Measurements from ENCODE around the gene ARHGAP10.
"Not testable (repeated sequence)": the region's sequence is repeated elsewhere in the genome, so short reads cannot be mapped to it uniquely, and the experiment has no call there.

Gene ARHGAP10

DNA sequence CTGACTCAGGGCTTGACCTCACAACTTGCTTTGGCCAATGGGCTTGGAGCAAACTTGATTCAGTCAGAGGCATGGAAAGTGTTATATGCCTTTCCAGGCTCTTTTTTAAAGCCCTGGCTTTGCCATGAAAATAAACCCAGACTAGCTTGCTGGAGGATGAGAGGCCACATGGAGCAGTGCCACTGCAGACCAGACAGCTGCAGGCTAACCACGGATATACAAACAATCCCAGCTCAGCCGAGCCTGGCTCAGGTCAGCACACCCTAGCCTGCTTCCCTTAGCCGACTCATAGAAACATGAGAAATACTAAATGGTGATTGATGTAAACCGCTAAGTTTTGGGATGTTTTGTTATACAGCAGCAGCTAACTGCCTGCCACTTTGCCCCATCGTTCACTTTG is 345.1 kb downstream of the ARHGAP10 start:
- DNase-seq: no peak

- DNase-seq: no peak
Observed at GRCh38 chr4:148077581-148077980, 345.7 kb downstream of the ARHGAP10 start.

DNA sequence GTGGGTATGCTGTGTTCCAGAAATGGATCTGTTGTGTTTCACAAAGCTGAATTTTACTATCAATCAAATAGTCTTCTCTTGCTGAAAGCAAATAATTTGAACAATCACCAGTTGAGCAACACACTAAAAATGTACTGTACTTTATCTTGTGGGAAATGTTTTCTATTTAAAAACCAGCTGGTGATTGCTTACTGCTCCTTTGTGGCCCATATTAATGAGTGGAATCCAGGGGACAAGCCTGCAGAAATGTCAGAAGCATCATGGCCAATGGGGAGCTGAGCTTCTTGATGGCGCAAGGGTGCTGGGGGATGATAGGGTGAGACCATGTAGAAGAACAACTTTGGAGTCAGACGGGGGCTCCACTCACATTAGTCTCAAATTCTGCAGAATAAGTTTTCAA is 346.2 kb downstream of the ARHGAP10 start:
- no peak for DNase-seq

GRCh38 chr4:148079961-148080360 is 348.1 kb downstream of the ARHGAP10 start:
- no peak for DNase-seq

- no peak for DNase-seq
Observed at GRCh38 chr4:148081267-148081666, 349.4 kb downstream of the ARHGAP10 start.

DNA sequence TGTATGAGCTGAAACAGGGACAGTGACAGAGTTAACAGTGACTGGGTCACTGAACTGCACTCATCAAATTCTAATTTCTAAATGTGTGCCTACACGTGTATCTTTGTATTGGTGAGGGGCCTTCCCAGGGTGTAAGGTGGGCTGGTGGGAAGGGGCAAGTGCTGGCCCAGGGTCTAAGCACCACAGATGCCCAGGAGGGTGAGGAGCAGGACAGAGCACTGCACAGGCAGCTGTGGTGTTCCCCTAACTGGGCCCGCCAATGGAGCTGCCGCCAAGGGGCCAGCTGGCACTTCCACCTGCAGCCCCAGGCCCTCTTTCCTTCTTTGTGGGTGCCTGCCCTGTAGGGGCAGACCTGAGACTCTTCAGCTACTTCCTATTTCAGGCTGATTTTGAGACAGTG is 349.9 kb downstream of the ARHGAP10 start:
- no peak for DNase-seq

DNA sequence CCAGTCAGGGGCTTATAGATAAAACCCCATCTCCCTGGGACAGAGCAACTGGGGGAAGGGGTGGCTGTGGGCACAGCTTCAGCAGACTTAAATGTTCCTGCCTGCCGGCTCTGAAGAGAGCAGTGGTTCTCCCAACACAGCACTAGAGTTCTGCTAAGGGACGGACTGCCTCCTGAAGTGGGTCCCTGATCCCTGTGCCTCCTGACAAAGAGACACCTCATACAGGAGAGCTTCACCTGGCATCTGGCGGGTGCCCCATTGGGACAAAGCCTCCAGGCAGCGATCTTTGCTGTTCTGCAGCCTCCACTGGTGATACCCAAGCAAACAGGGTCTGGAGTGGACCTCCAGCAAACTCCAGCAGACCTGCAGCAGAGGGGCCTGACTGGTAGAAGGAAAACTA is 351.2 kb downstream of the ARHGAP10 start:
- DNase-seq: not testable (repeated sequence)

DNA sequence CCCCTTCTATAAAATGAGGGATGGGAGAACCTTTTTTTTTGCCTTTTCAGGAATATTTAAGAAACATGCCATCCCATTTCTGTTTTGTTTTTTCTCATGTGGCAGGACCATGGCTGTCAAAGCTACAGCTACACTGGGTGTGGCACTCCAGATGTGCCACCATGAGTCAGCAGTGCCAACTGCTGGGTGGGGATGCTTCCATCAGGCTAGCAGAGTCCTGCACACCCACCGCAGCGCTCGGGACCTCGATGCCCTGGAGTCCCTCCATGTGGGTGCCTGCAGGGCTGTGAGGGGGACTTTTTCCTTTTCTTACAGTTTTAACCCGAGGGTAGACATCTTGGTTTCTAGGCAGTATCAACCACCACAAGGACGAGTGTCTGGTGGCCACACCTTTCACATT is 357.7 kb downstream of the ARHGAP10 start:
- DNase-seq: no peak

DNA sequence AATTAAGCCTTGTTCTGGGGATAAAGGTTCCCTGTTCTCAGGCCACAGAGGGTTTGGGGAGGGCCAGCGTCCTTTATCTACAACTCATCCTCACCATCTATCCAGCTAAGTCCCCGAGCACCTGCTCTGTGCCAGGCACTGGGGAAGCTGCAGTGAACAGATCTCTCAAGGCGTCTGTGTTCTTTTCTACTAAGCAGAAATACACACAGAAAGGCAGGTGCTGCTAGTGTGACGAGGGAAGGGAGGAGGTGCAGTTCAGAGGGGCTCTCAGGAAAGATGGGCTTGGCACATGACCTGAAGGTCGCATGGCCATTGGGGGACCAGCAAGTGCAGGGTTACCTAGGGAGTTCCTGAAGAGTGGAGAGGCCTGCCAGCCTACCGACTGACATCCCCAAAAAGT is 358.1 kb downstream of the ARHGAP10 start:
- DNase-seq: no peak

DNA sequence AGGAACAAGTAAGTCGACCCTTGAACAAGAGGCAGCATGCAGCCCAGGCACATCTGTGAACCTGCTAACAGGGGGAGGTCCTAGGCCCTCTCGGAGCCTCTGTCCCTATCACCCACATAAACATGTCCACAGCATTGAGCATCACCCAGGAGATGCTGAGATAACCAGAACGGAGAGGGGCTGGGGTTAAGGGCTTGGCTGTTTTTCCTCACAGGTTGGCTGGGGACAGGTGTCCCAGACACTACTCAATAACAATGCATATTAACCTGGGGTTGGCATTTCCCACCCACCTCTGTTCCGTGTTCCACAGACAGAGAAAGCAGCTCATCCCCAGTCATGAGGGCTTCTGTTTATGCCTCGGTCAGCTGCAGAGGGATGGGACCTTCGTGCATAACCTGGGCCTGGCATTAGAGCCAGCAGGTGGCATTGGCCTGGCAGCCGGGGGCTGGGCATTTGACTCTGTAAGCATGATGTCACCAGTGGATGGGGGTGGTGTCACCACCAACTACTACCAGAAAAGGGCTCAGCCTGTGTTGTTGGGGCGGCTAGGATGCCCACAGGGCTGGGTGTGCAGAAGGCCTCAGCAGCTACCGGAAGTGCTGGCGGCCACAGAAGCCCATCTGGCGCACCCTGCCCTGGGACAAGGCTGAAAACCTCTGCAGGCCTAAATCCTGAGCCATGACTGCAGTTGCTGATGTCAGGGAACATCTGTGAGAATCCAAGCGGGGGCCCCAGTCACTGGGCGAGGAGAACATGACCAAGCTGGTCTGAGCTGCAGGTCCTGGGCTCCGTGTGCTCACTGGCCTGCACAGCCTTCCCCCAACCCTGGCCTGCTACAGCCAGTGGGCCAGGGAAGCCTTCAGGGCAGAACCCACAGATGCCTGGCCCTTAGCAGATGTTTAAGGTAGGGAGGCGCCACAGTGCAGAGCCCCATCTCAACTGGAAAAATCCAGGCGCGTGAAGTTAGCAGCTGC is 358.9 kb downstream of the ARHGAP10 start:
- DNase-seq: no peak

- no peak for DNase-seq
Observed at GRCh38 chr4:148091896-148092295, 360.0 kb downstream of the ARHGAP10 start.

DNA sequence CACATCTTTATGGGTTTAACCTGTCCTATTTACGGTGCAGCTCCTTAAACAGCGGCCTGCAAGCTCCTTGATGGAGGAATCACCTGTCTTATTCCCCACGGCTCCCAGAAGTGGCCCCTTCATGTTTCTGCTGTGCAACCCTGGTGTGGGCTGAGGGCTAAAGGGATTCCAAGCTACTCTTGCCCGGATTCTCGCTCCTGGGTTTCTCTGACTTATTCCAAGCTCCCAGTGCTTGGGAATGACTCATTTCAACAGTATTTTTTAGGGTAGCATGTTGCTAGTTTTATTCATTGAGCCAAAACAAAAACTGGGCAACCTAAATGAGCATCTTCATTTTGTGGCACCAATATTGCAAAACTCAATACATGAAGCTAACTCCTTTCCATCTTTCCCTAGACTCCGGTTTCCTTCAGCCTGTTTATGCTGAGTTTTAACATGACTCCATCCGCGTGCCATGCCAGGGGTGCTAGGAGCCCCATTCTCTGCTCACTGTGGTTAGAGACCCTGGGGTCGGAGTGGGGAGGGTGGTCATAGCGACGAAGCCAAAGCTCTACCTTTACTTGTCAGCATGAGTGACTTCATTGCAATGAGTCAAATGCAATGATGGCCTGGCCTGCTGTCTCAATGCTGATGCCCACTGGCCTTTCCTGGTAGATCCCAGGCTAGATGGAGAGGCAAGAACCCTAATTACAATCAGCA is 360.6 kb downstream of the ARHGAP10 start:
- DNase-seq: no peak

DNA sequence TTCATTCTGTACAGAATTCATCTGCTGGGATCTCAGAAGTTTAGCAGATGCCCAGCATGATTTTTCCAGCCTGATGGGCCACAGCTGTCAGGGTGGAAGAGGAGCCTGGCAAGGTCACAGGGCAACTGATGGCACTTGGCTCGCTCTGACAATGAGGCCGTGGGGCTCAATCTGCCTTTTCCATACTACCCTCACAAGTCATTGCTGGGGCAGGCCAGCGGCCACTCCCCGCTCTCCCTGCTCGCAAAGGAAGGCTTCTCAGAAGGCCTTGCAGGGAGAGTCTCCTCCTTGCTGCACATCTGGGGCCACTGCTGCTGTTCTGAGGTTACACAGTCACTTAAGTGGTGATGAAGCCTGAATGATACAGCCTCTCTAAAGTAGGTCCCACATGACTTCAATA is 361.2 kb downstream of the ARHGAP10 start:
- no peak for DNase-seq

DNA sequence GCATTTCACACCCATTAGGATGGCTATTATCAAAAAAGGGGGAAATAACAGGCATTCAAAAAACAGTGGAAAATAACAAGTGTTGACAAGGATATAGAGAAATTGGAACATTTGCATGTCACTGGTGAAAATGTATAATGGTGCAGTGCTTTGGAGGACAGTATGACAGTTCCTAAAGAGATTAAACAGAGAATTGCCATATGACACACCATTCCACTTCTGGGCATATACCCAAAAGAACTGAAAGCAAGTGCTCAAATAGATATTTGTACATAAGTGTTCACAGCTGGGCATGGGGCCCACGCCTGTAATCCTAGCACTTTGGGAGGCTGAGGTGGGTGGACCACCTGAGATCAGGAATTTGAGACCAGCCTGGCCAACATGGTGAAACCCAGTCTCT is 362.3 kb downstream of the ARHGAP10 start:
- DNase-seq: no peak

DNA sequence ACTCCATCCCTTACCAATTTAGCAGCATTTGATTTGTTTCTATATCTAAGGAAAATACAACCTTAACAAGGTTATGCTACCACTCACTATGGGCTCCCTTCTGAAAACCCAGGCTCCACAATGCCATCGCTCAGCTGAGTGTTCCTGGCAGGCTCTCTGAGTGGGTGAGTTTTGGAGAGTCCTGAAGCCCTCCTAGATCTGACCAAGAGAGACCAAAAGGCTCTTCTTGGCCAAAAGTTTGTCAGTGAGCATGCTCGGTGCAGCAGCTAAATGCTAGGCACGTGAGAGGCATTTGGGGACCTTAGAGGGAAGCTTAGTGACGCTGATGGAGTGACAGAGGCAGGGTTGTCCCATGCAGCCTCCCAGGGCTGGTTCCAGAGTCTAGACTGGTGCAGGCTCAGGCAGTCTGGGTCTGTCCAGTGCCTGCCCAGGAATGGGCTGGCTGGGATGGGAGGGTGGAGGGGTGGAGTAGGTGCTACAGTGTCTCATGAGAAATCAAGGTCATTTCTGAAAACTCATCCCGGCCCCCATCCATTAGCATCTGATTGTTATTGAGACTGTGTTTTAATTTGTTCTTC is 363.5 kb downstream of the ARHGAP10 start:
- no peak for DNase-seq

DNA sequence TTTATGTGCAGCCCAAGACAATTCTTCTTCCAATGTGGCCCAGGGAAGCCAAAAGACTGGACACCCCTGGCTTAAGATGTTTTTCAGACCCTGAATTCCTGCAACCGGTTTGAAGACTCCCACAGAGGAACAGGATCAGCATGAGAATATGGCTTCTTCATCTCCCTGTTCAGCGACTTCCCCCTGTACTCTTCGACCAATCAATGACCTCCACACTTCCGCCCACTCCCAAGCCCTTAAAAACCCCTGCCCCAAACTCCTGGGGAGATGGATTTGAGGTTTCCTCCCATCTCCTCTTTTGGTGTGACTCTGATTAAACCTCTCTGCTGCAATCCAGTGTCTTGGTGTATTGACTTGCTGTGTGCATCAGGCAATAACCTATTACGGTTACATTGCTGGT is 365.9 kb downstream of the ARHGAP10 start:
- DNase-seq: no peak

DNA sequence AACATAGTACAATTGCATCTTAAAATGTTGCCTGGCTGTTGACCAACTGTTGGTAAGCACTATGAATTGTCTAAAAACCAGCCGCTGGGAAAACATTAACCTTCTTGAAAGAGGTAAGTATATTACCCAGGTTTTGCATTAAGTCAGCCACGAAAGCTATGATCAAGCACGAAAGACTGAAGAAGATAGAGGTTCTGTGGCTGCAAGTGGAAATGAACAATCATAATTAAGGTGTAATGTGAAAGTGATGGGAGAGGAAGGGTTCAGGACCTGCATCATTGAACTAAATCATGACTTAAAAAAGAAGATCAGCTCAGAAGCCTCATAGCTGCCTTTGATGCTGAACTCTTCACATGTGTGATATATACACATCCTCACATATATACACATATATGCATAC is 369.3 kb downstream of the ARHGAP10 start:
- DNase-seq: no peak

DNA sequence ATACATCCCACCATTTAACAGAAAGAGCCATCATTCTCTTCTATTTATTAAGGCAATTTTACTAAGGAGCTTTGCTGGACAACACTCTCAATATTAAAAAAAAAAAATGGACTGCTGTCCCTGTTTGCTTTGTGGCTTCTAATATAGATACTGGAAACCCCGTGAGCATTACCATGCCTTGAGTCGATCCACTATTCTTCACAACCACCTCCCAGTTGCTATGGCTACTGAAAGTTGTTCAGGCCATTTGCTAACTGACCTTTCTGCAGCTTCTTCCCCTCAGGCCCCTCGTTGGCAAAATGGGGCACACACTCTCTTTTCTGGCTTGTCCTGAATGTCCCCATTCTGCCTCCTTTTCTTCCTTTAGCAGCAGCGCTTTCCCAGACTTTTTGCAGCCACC is 369.9 kb downstream of the ARHGAP10 start:
- no peak for DNase-seq

GRCh38 chr4:148103597-148104355 is 371.9 kb downstream of the ARHGAP10 start:
- no peak for DNase-seq

- no peak for DNase-seq
Observed at GRCh38 chr4:148108766-148109165, 376.9 kb downstream of the ARHGAP10 start.

DNA sequence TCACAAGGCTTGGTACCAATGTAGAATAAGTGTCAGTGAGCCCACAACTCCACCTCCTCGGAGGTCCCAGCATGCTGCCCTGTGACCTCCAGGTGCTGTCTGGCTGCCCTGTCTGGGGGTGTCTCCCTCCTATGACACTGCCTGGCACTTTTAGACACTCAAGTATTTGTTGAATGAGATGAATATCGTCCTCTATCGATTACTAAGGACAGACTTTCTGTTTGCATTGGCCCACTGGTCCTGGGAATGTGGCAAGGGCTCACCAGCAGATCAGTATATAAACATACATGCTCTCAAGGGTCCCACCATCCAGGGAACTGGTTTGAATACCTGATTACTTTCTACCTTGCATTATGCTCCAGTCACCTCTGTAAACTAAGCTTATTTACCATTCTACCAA is 377.3 kb downstream of the ARHGAP10 start:
- no peak for DNase-seq

GRCh38 chr4:148110169-148110568 is 378.3 kb downstream of the ARHGAP10 start:
- no peak for DNase-seq

Data from stimulated activated CD4-positive, alpha-beta T cell treated with anti-CD3 and anti-CD28 coated beads, Interleukin-4, amount 100 ng/mL, for 1 hour (primary cell).